Measurements from ENCODE around the gene STARD8. TPM values are rescaled to one million over a fixed set of nuclear protein-coding genes. Genes with fewer than 3 reads are reported as not detected.

Gene STARD8
- total RNA-seq, 1 experiment from 2014 or later, result not detected

DNA sequence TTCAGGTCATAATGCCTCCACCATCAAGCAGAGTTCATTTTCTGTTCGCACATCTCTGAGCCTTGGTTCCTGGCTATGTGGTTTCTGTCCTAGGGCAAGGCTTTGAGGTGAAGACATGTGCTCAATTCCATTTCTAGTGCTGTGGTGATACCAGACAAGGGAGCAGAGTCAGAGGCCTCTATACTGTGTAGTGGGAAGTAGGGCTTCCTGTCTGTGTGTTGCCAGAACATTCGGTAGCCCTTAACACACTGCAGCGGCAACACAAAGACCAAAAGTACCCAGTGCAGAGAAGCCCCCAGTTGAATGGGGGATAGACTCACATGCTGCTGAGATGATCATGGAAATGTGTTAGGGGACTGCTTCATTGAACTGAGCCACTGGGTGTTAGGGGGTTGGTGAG is 56.4 kb downstream of the STARD8 start:
- H3K4me1 ChIP-seq, result no peaks in the 10 kb centered on the region
- no peak for DNase-seq
- Mint-ChIP-seq H3K27me3 (ENCODE audit: insufficient read depth, unreplicated experiment) (no peaks in the 10 kb centered on the region), H3K4me1 (ENCODE audit: low read depth, unreplicated experiment) (no peaks in the 10 kb centered on the region), H3K36me3 (ENCODE audit: insufficient read depth, unreplicated experiment) (no peaks in the 10 kb centered on the region), H3K27ac (ENCODE audit: unreplicated experiment) (no peak overlapping the region), H3K4me3 (ENCODE audit: unreplicated experiment) (no peak overlapping the region), H3K9me3 (ENCODE audit: unreplicated experiment) (no peaks in the 10 kb centered on the region)
- TF ChIP-seq, protein P1, sequence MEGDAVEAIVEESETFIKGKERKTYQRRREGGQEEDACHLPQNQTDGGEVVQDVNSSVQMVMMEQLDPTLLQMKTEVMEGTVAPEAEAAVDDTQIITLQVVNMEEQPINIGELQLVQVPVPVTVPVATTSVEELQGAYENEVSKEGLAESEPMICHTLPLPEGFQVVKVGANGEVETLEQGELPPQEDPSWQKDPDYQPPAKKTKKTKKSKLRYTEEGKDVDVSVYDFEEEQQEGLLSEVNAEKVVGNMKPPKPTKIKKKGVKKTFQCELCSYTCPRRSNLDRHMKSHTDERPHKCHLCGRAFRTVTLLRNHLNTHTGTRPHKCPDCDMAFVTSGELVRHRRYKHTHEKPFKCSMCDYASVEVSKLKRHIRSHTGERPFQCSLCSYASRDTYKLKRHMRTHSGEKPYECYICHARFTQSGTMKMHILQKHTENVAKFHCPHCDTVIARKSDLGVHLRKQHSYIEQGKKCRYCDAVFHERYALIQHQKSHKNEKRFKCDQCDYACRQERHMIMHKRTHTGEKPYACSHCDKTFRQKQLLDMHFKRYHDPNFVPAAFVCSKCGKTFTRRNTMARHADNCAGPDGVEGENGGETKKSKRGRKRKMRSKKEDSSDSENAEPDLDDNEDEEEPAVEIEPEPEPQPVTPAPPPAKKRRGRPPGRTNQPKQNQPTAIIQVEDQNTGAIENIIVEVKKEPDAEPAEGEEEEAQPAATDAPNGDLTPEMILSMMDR (IDR thresholded peaks at IDR 0.05; ENCODE audit: insufficient read depth in 1 of 2, low read depth in 1 of 2, low read length in 1 of 2, severe bottlenecking in 1 of 2, unreplicated experiment in 1 of 2), result no peak
- ChIA-PET POLR2A (no interaction called here), CTCF (no interaction called here)
- BruUV-seq (replicated peaks), result no TSS peak
- H3K27me3 ChIP-seq (replicated peaks; ENCODE audit: control insufficient read depth, insufficient read depth, low read length), result no peaks in the 10 kb centered on the region
- intact Hi-C loops (cut with micrococcal nuclease; ENCODE audit: unreplicated experiment), result loop anchor here (10.0 kb wide), 1 partner anchor 59 kb away; the partner anchor contains the start of gene STARD8
- no peak overlapping the region for H3K4me3 ChIP-seq (ENCODE audit: low read depth, low read length)
- H3K9me3 ChIP-seq, result no peaks in the 10 kb centered on the region
- H3K36me3 ChIP-seq (ENCODE audit: control insufficient read depth, insufficient read depth, low read length), result no peaks in the 10 kb centered on the region

DNA sequence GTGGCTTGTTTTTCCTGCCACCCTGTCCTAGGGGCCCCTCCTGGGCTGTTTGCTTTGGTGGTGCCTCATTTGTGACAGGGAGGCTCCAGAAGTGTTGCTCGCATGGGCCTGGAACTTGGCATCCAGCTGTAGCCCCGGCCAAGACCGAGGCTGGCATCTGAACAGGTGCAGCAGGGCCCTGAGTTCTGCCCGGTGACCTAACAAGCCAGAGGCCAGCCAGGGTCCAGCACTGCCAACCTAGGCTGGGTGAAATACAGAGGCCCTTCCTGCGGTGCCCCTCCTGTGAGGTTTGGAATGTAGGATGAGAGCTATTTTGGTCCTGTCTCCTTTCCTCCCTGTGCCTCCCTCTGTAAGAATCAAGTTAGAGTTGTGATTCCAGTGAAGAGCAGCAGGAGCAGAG is 58.5 kb downstream of the STARD8 start:
- Histone ChIP-seq H3K4me3 (ENCODE audit: low read depth, low read length) (no peak overlapping the region), H3K4me1 (no peaks in the 10 kb centered on the region), H3K36me3 (ENCODE audit: control insufficient read depth, insufficient read depth, low read length) (no peaks in the 10 kb centered on the region), H3K9me3 (no peaks in the 10 kb centered on the region), H3K27me3 (replicated peaks; ENCODE audit: control insufficient read depth, insufficient read depth, low read length) (no peaks in the 10 kb centered on the region)
- Mint-ChIP-seq H3K9me3 (ENCODE audit: unreplicated experiment) (no peaks in the 10 kb centered on the region), H3K27ac (ENCODE audit: unreplicated experiment) (no peak overlapping the region), H3K36me3 (ENCODE audit: insufficient read depth, unreplicated experiment) (no peaks in the 10 kb centered on the region), H3K4me1 (ENCODE audit: low read depth, unreplicated experiment) (no peaks in the 10 kb centered on the region), H3K27me3 (ENCODE audit: insufficient read depth, unreplicated experiment) (no peaks in the 10 kb centered on the region), H3K4me3 (ENCODE audit: unreplicated experiment) (no peak overlapping the region)
- TF ChIP-seq, protein P1 (IDR thresholded peaks at IDR 0.05; ENCODE audit: insufficient read depth in 1 of 2, low read depth in 1 of 2, low read length in 1 of 2, severe bottlenecking in 1 of 2, unreplicated experiment in 1 of 2), result no peak
- ChIA-PET POLR2A (no interaction called here), CTCF (no interaction called here)
- no peak for DNase-seq
- BruUV-seq (replicated peaks), result no TSS peak
- intact Hi-C loops (cut with micrococcal nuclease; ENCODE audit: unreplicated experiment), result loop anchor here (10.0 kb wide), 1 partner anchor 61 kb away; the partner anchor contains the start of gene STARD8

DNA sequence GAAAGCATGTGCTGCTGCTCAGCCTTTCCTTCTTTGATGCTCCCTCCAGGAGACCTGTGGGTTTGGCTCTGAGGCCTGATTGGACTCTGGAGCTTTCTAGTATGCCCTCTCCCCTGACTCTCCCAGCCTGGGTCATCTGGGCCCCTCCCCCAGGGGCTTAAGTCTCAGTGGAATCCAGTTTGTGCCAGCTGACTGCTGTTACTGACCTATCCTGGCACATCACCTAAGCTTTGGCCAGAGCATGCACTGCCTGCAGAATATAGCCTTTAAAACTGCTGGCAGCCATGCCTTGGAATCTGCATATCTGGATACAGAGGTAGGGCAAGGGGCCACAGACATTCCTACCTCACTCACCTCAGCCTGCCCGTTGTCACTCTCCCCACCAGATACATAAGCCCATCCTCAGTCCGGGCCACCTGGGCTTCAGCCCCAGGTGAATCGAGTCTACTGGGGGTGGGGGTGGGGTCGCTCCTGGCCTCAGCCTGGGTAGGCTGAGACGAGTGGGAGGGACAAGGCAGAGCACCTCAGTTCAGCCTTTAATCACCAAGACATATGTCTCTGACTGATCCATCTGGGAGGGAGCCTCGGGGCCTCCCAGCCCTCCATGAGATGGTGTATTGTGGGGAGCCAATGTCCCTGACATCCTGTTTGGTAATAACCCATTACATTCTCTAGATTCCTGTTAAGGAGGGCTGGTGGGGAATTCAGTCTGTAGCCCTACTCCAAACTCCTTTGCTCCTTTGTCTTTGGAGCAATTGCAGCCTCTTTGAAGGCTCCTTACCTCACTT is 61.2 kb downstream of the STARD8 start:
- Mint-ChIP-seq H3K9me3 (ENCODE audit: unreplicated experiment) (no peaks in the 10 kb centered on the region), H3K4me1 (ENCODE audit: low read depth, unreplicated experiment) (no peaks in the 10 kb centered on the region), H3K36me3 (ENCODE audit: insufficient read depth, unreplicated experiment) (no peaks in the 10 kb centered on the region), H3K27ac (ENCODE audit: unreplicated experiment) (no peak overlapping the region), H3K4me3 (ENCODE audit: unreplicated experiment) (no peak overlapping the region), H3K27me3 (ENCODE audit: insufficient read depth, unreplicated experiment) (no peaks in the 10 kb centered on the region)
- Histone ChIP-seq H3K36me3 (ENCODE audit: control insufficient read depth, insufficient read depth, low read length) (no peaks in the 10 kb centered on the region), H3K4me1 (no peaks in the 10 kb centered on the region), H3K4me3 (ENCODE audit: low read depth, low read length) (no peak overlapping the region), H3K27me3 (replicated peaks; ENCODE audit: control insufficient read depth, insufficient read depth, low read length) (no peaks in the 10 kb centered on the region), H3K9me3 (no peaks in the 10 kb centered on the region)
- TF ChIP-seq, protein P1 (IDR thresholded peaks at IDR 0.05; ENCODE audit: insufficient read depth in 1 of 2, low read depth in 1 of 2, low read length in 1 of 2, severe bottlenecking in 1 of 2, unreplicated experiment in 1 of 2), result no peak
- intact Hi-C loops (cut with micrococcal nuclease; ENCODE audit: unreplicated experiment), result loop anchor here (10.0 kb wide), 1 partner anchor 64 kb away; the partner anchor contains the start of gene STARD8
- no peak for DNase-seq
- ChIA-PET POLR2A (no interaction called here), CTCF (interaction anchor here (0.5 kb wide), 1 partner anchor 512 kb away, joined by 3 read pairs; no protein-coding TSS in a partner anchor)
- BruUV-seq (replicated peaks), result no TSS peak

Measured in Caco-2 (cell line).